Loucy (cell line): ENCODE results near the gene S1PR1.

ENCODE experiments used
- CTCF ChIP-seq: fragments of 200-600 bp; sonication (generic); conservative IDR thresholded peaks from 2 replicates; pipeline ENCODE4 v1.5.1; 2014; ENCODE audit warnings: mild to moderate bottlenecking, antibody characterized with exemption, low read length
- EZH2phosphoT487 ChIP-seq: fragments of 200-600 bp; IDR thresholded peaks from 2 replicates; pipeline ENCODE4 v1.6.1; 2018; ENCODE audit warnings: antibody characterized with exemption, mild to moderate bottlenecking, moderate library complexity, borderline replicate concordance

GRCh38 chr1:101262630-101263348, 26.0 kb downstream of the S1PR1 start:
- TF ChIP-seq CTCF: no peak
- TF ChIP-seq EZH2phosphoT487: no peak
